Activated CD4-positive, CD25-positive, alpha-beta regulatory T cell treated with anti-CD3 and anti-CD28 coated beads, Interleukin-2, amount 50 U/mL, for 16 hours (primary cell): Measurements from ENCODE around the gene RDH13.
"Not testable (repeated sequence)": the region's sequence is repeated elsewhere in the genome, so short reads cannot be mapped to it uniquely, and the experiment has no call there.

Experiments used
- DNase-seq: peaks from one replicate; pipeline ENCODE4 v3.0.0-alpha.2; 2020; ENCODE audit warnings: low read depth, low spot score

RDH13 gene

GRCh38 chr19:55044771-55045716, 17.9 kb downstream of the RDH13 start:
- no peak for DNase-seq

- DNase-seq = no peak
Observed at GRCh38 chr19:55044286-55044685, 18.7 kb downstream of the RDH13 start.

GRCh38 chr19:55042688-55043087, 20.3 kb downstream of the RDH13 start:
- DNase-seq = no peak

- DNase-seq = no peak
Observed at GRCh38 chr19:55042344-55042678, 20.6 kb downstream of the RDH13 start.

GRCh38 chr19:55041627-55042343, 21.2 kb downstream of the RDH13 start:
- no peak for DNase-seq

- no peak for DNase-seq
Observed at GRCh38 chr19:55041244-55041626, 21.7 kb downstream of the RDH13 start.

- not testable (repeated sequence) for DNase-seq
Observed at GRCh38 chr19:55040654-55041053, 22.3 kb downstream of the RDH13 start.

- DNase-seq = not testable (repeated sequence)
Observed at GRCh38 chr19:55037603-55038002, 25.3 kb downstream of the RDH13 start.

- DNase-seq = no peak
Observed at GRCh38 chr19:55036058-55036457, 26.9 kb downstream of the RDH13 start.

GRCh38 chr19:55034751-55035150, 28.2 kb downstream of the RDH13 start:
- no peak for DNase-seq

GRCh38 chr19:55032976-55033643, 29.8 kb downstream of the RDH13 start:
- DNase-seq = not testable (repeated sequence)

- no peak for DNase-seq
Observed at GRCh38 chr19:55032170-55032800, 30.7 kb downstream of the RDH13 start.

- no peak for DNase-seq
Observed at GRCh38 chr19:55031178-55031577, 31.8 kb downstream of the RDH13 start.

- DNase-seq = no peak
Observed at GRCh38 chr19:55028757-55029156, 34.2 kb downstream of the RDH13 start.

GRCh38 chr19:55027472-55028337, 35.2 kb downstream of the RDH13 start:
- no peak for DNase-seq

- not testable (repeated sequence) for DNase-seq
Observed at GRCh38 chr19:55027140-55027471, 35.8 kb downstream of the RDH13 start.

- no peak for DNase-seq
Observed at GRCh38 chr19:55024111-55024510, 38.8 kb downstream of the RDH13 start.

GRCh38 chr19:55020351-55020750, 42.6 kb downstream of the RDH13 start:
- DNase-seq = not testable (repeated sequence)

GRCh38 chr19:55018633-55019032, 44.3 kb downstream of the RDH13 start:
- DNase-seq = no peak

GRCh38 chr19:55018216-55018615, 44.7 kb downstream of the RDH13 start:
- DNase-seq = no peak

- no peak for DNase-seq
Observed at GRCh38 chr19:55016017-55016416, 46.9 kb downstream of the RDH13 start.
